Measurements from ENCODE around the gene SLC17A6.

GRCh38 chr11:22331771-22332170 is 6.4 kb upstream of the SLC17A6 start:
- TF ChIP-seq CTCF (optimal IDR thresholded peaks at IDR 0.05 in 1 of 3, IDR thresholded peaks at IDR 0.05 in 1 of 3, conservative IDR thresholded peaks at IDR 0.05 in 1 of 3; ENCODE audit: extremely low read depth in 1 of 3, insufficient read depth in 2 of 3, low read length in 3 of 3) (no peak), EZH2 (IDR thresholded peaks at IDR 0.05; ENCODE audit: low read length) (no peak)

Measured in keratinocyte (primary cell).